ENCODE measurements around the gene SLC35G1.

SLC35G1 gene

GRCh38 chr10:93852476-93853095 is 41.2 kb upstream of the SLC35G1 start:
- DNase-seq (ENCODE audit: extremely low read depth, low read depth) = no peak

GRCh38 chr10:93854975-93855374 is 38.8 kb upstream of the SLC35G1 start:
- TF ChIP-seq CTCF (IDR thresholded peaks at IDR 0.05; ENCODE audit: low read depth, low read length) = no peak
- no peak for DNase-seq (ENCODE audit: extremely low read depth, low read depth)

More at GRCh38 chr10:93852476-93853095, 41.2 kb upstream of the SLC35G1 start:
- TF ChIP-seq CTCF (IDR thresholded peaks at IDR 0.05; ENCODE audit: low read depth, low read length) = no peak

- TF ChIP-seq CTCF (IDR thresholded peaks at IDR 0.05; ENCODE audit: low read depth, low read length) = no peak
- DNase-seq (ENCODE audit: extremely low read depth, low read depth) = no peak
These were observed 37.2 kb upstream of the SLC35G1 start for GRCh38 chr10:93856349-93857145.

GRCh38 chr10:93859049-93859655 is 34.6 kb upstream of the SLC35G1 start:
- DNase-seq (ENCODE audit: extremely low read depth, low read depth) = no peak

GRCh38 chr10:93861825-93862224 is 32.0 kb upstream of the SLC35G1 start:
- no peak for DNase-seq (ENCODE audit: extremely low read depth, low read depth)
- TF ChIP-seq CTCF (IDR thresholded peaks at IDR 0.05; ENCODE audit: low read depth, low read length) = no peak

More at GRCh38 chr10:93859049-93859655, 34.6 kb upstream of the SLC35G1 start:
- TF ChIP-seq CTCF (IDR thresholded peaks at IDR 0.05; ENCODE audit: low read depth, low read length) = peak; percentile 29

- TF ChIP-seq CTCF (IDR thresholded peaks at IDR 0.05; ENCODE audit: low read depth, low read length) = no peak
- DNase-seq (ENCODE audit: extremely low read depth, low read depth) = no peak
These were observed 27.9 kb upstream of the SLC35G1 start for GRCh38 chr10:93865794-93866425.
